ENCODE measurements around the gene ARHGAP26. TPM values are rescaled to one million over a fixed set of nuclear protein-coding genes. Genes with fewer than 3 reads are reported as not detected.
A peak's percentile ranks its signal among the peaks of the same experiment; 100 is the strongest.

ARHGAP26 gene
- total RNA-seq, 1 experiment from 2014 or later, result 79.8 TPM

- POLR2A ChIA-PET, result no interaction called here
- no peak overlapping the region for H3K27ac Mint-ChIP-seq (ENCODE audit: unreplicated experiment)
These were observed 127.2 kb downstream of the ARHGAP26 start for GRCh38 chr5:142897328-142897727.

GRCh38 chr5:142900927-142901326, 130.8 kb downstream of the ARHGAP26 start:
- H3K36me3 Mint-ChIP-seq (ENCODE audit: insufficient read depth, unreplicated experiment), result peaks cover 46% of the 10 kb centered on the region
- H3K27me3 Mint-ChIP-seq (ENCODE audit: insufficient read depth, unreplicated experiment), result no peaks in the 10 kb centered on the region
- H3K9me3 ChIP-seq, result no peaks in the 10 kb centered on the region
- no peak overlapping the region for H3K4me3 Mint-ChIP-seq (ENCODE audit: unreplicated experiment)
- ChIA-PET CTCF (no interaction called here), POLR2A (no interaction called here)
- H3K4me3 ChIP-seq (ENCODE audit: low read depth, low read length), result no peak overlapping the region
- TF ChIP-seq, protein P1, sequence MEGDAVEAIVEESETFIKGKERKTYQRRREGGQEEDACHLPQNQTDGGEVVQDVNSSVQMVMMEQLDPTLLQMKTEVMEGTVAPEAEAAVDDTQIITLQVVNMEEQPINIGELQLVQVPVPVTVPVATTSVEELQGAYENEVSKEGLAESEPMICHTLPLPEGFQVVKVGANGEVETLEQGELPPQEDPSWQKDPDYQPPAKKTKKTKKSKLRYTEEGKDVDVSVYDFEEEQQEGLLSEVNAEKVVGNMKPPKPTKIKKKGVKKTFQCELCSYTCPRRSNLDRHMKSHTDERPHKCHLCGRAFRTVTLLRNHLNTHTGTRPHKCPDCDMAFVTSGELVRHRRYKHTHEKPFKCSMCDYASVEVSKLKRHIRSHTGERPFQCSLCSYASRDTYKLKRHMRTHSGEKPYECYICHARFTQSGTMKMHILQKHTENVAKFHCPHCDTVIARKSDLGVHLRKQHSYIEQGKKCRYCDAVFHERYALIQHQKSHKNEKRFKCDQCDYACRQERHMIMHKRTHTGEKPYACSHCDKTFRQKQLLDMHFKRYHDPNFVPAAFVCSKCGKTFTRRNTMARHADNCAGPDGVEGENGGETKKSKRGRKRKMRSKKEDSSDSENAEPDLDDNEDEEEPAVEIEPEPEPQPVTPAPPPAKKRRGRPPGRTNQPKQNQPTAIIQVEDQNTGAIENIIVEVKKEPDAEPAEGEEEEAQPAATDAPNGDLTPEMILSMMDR (IDR thresholded peaks at IDR 0.05; ENCODE audit: insufficient read depth in 1 of 2, low read depth in 1 of 2, low read length in 1 of 2, severe bottlenecking in 1 of 2, unreplicated experiment in 1 of 2), result no peak
- H3K4me1 Mint-ChIP-seq (ENCODE audit: low read depth, unreplicated experiment), result peaks cover 9% of the 10 kb centered on the region
- H3K9me3 Mint-ChIP-seq (ENCODE audit: unreplicated experiment), result no peaks in the 10 kb centered on the region
- intact Hi-C loops (cut with micrococcal nuclease; ENCODE audit: unreplicated experiment), result no loop called here
- no peaks in the 10 kb centered on the region for H3K27me3 ChIP-seq (replicated peaks; ENCODE audit: control insufficient read depth, insufficient read depth, low read length)
- H3K4me1 ChIP-seq, result peaks cover 7% of the 10 kb centered on the region; the same call in 1 of the 2 replicates
- peaks cover 7% of the 10 kb centered on the region for H3K36me3 ChIP-seq (ENCODE audit: control insufficient read depth, insufficient read depth, low read length)
- no TSS peak for BruUV-seq (replicated peaks)
- DNase-seq, result no peak
- peak overlapping the region; percentile 25 for H3K27ac Mint-ChIP-seq (ENCODE audit: unreplicated experiment)

More at GRCh38 chr5:142897328-142897727, 127.2 kb downstream of the ARHGAP26 start:
- intact Hi-C loops (cut with micrococcal nuclease; ENCODE audit: unreplicated experiment), result no loop called here
- Histone ChIP-seq H3K4me1 (peaks cover 12% of the 10 kb centered on the region), H3K36me3 (ENCODE audit: control insufficient read depth, insufficient read depth, low read length) (no peaks in the 10 kb centered on the region; the same call in none of the 2 replicates), H3K27me3 (replicated peaks; ENCODE audit: control insufficient read depth, insufficient read depth, low read length) (no peaks in the 10 kb centered on the region), H3K4me3 (ENCODE audit: low read depth, low read length) (no peak overlapping the region), H3K9me3 (no peaks in the 10 kb centered on the region)
- CTCF ChIA-PET, result no interaction called here
- Mint-ChIP-seq H3K4me1 (ENCODE audit: low read depth, unreplicated experiment) (peaks cover 20% of the 10 kb centered on the region), H3K4me3 (ENCODE audit: unreplicated experiment) (no peak overlapping the region), H3K27me3 (ENCODE audit: insufficient read depth, unreplicated experiment) (no peaks in the 10 kb centered on the region), H3K9me3 (ENCODE audit: unreplicated experiment) (no peaks in the 10 kb centered on the region), H3K36me3 (ENCODE audit: insufficient read depth, unreplicated experiment) (peaks cover 34% of the 10 kb centered on the region)
- TF ChIP-seq, protein P1 (IDR thresholded peaks at IDR 0.05; ENCODE audit: insufficient read depth in 1 of 2, low read depth in 1 of 2, low read length in 1 of 2, severe bottlenecking in 1 of 2, unreplicated experiment in 1 of 2), result no peak
- DNase-seq, result no peak
- BruUV-seq (replicated peaks), result no TSS peak

GRCh38 chr5:142901476-142902185, 131.5 kb downstream of the ARHGAP26 start:
- H3K27ac Mint-ChIP-seq (ENCODE audit: unreplicated experiment), result no peak overlapping the region

More at GRCh38 chr5:142901476-142902185, 131.5 kb downstream of the ARHGAP26 start:
- no TSS peak for BruUV-seq (replicated peaks)
- Mint-ChIP-seq H3K4me3 (ENCODE audit: unreplicated experiment) (no peak overlapping the region), H3K4me1 (ENCODE audit: low read depth, unreplicated experiment) (peaks cover 2% of the 10 kb centered on the region), H3K27me3 (ENCODE audit: insufficient read depth, unreplicated experiment) (no peaks in the 10 kb centered on the region), H3K36me3 (ENCODE audit: insufficient read depth, unreplicated experiment) (peaks cover 48% of the 10 kb centered on the region), H3K9me3 (ENCODE audit: unreplicated experiment) (no peaks in the 10 kb centered on the region)
- POLR2A ChIA-PET, result no interaction called here
- Histone ChIP-seq H3K9me3 (no peaks in the 10 kb centered on the region), H3K27me3 (replicated peaks; ENCODE audit: control insufficient read depth, insufficient read depth, low read length) (no peaks in the 10 kb centered on the region), H3K4me3 (ENCODE audit: low read depth, low read length) (no peak overlapping the region), H3K4me1 (no peaks in the 10 kb centered on the region; the same call in 1 of the 2 replicates), H3K36me3 (ENCODE audit: control insufficient read depth, insufficient read depth, low read length) (peaks cover 7% of the 10 kb centered on the region)
- DNase-seq, result no peak
- TF ChIP-seq, protein P1 (IDR thresholded peaks at IDR 0.05; ENCODE audit: insufficient read depth in 1 of 2, low read depth in 1 of 2, low read length in 1 of 2, severe bottlenecking in 1 of 2, unreplicated experiment in 1 of 2), result no peak
- CTCF ChIA-PET, result no interaction called here
- intact Hi-C loops (cut with micrococcal nuclease; ENCODE audit: unreplicated experiment), result no loop called here
